GM12864 (cell line): Measurements from ENCODE around the gene STUB1.

Experiments
- DNase-seq: peaks from one replicate; pipeline ENCODE4 v3.0.0-alpha.2; 2011; ENCODE audit warnings: low read depth
- H3K4me3 ChIP-seq: 2 replicates; pipeline ENCODE4 v1.5.1; 2011; ENCODE audit warnings: mild to moderate bottlenecking, low read depth, low read length, control low read depth
- CTCF ChIP-seq: IDR thresholded peaks from 2 replicates; pipeline ENCODE4 v1.5.1; 2011; ENCODE audit warnings: low read depth, mild to moderate bottlenecking, moderate library complexity, low read length, control low read depth, inconsistent platforms; ENCODE audit errors: missing control alignments

STUB1 gene

GRCh38 chr16:716768-717325, 36.6 kb downstream of the STUB1 start:
- no peak overlapping the region for H3K4me3 ChIP-seq
- DNase-seq = no peak
- TF ChIP-seq CTCF = no peak

GRCh38 chr16:717450-718245, 37.4 kb downstream of the STUB1 start:
- TF ChIP-seq CTCF = no peak
- H3K4me3 ChIP-seq = no peak overlapping the region
- no peak for DNase-seq

- H3K4me3 ChIP-seq = no peak overlapping the region
- no peak for DNase-seq
- no peak for TF ChIP-seq CTCF
Measured at GRCh38 chr16:718389-718788, 38.2 kb downstream of the STUB1 start.

- H3K4me3 ChIP-seq = no peak overlapping the region
- no peak for TF ChIP-seq CTCF
- DNase-seq = no peak
Measured at GRCh38 chr16:718922-719321, 38.7 kb downstream of the STUB1 start.

GRCh38 chr16:719815-720446, 39.7 kb downstream of the STUB1 start:
- DNase-seq = no peak
- TF ChIP-seq CTCF = peak; percentile 39
- peak overlapping the region; percentile 90 for H3K4me3 ChIP-seq

GRCh38 chr16:720447-720989, 40.3 kb downstream of the STUB1 start:
- peak overlapping the region; percentile 90 for H3K4me3 ChIP-seq
- peak; percentile 43 for TF ChIP-seq CTCF
- DNase-seq = no peak
